Measurements from ENCODE around the gene JMJD8. TPM values are rescaled to one million over a fixed set of nuclear protein-coding genes. Genes with fewer than 3 reads are reported as not detected.

JMJD8 gene
- total and polyA plus RNA-seq, 9 of the 15 experiments (the other 6 are each of a cell fraction or from before 2014, with no cell fraction given), result 1.2 to 50.6 (median 29.3) TPM

- no peak overlapping the region for H3K4me2 ChIP-seq (ENCODE audit: insufficient read depth, low read length)
- BruUV-seq (replicated peaks), result no TSS peak
- no peak overlapping the region for H3K27ac ChIP-seq (ENCODE audit: extremely low read depth, low read depth, low read length)
- ATAC-seq, result no peak
- H3K4me1 ChIP-seq (replicated peaks in 1 of 2; ENCODE audit: control insufficient read depth in 2 of 2, insufficient read depth in 2 of 2, low read length in 2 of 2), result peaks cover 4 to 88% of the 10 kb centered on the region in 2 experiments; a peak in 3 of 5 replicates
- ChIA-PET CTCF (ENCODE audit: low intra/inter-chr PET ratio) (no interaction called here), POLR2A (no interaction called here)
- no peak for DNase-seq (ENCODE audit: extremely low read depth in 1 of 4, low spot score in 3 of 4)
- intact Hi-C loops (cut with micrococcal nuclease), result no loop called here
- no peak overlapping the region for H3K4me3 ChIP-seq
- H3K36me3 ChIP-seq (ENCODE audit: control insufficient read depth, insufficient read depth, low read length), result peaks cover 51% of the 10 kb centered on the region; the same call in 2 of the 3 replicates
- no peak for FAIRE-seq
- WGBS (ENCODE audit: insufficient coverage, low coverage, missing lambda C conversion rate), result 96% methylated on average over 19 of the region's 25 CpGs
- H4K20me1 ChIP-seq (replicated peaks; ENCODE audit: control insufficient read depth, insufficient read depth, low read length), result no peaks in the 10 kb centered on the region
- no peaks in the 10 kb centered on the region for H3K9me3 ChIP-seq (replicated peaks; ENCODE audit: control insufficient read depth, insufficient read depth, low read depth, low read length)
- in situ Hi-C loops (cut with MboI), result no loop called here
- H3K9me1 ChIP-seq (ENCODE audit: control insufficient read depth, insufficient read depth, low read length), result no peaks in the 10 kb centered on the region
- H3K27me3 ChIP-seq (ENCODE audit: control insufficient read depth in 2 of 2, insufficient read depth in 2 of 2, low read length in 2 of 2), result no peaks in the 10 kb centered on the region
- H3K9ac ChIP-seq (ENCODE audit: insufficient read depth in 1 of 2, low read depth in 2 of 2, low read length in 2 of 2), result no peak overlapping the region; a peak in 1 of 4 replicates
- H2AFZ ChIP-seq (ENCODE audit: low read depth, low read length), result no peak overlapping the region
- H3K79me2 ChIP-seq (ENCODE audit: control insufficient read depth, insufficient read depth, low read length), result peaks cover 39% of the 10 kb centered on the region
- TF ChIP-seq RBFOX2 (IDR thresholded peaks at IDR 0.05; ENCODE audit: low read depth, low read length) (0 out of 2 replicates have a peak, but pooled peaks have one; percentile 27), PML (IDR thresholded peaks at IDR 0.05; ENCODE audit: low read length) (0 out of 2 replicates have a peak, but pooled peaks have one; percentile 31), NONO (IDR thresholded peaks at IDR 0.05; ENCODE audit: low read depth in 2 of 2, low read length in 1 of 2) (no peak)
Measured at GRCh38 chr16:647173-647902, 36.8 kb downstream of the JMJD8 start.

GRCh38 chr16:646679-647172, 37.4 kb downstream of the JMJD8 start:
- H3K9me1 ChIP-seq (ENCODE audit: control insufficient read depth, insufficient read depth, low read length), result no peaks in the 10 kb centered on the region
- peaks cover 51% of the 10 kb centered on the region; the same call in 2 of the 3 replicates for H3K36me3 ChIP-seq (ENCODE audit: control insufficient read depth, insufficient read depth, low read length)
- 90% methylated on average over 17 of the region's 22 CpGs for WGBS (ENCODE audit: insufficient coverage, low coverage, missing lambda C conversion rate)
- intact Hi-C loops (cut with micrococcal nuclease) (no loop called here), in situ Hi-C loops (cut with MboI) (no loop called here)
- no peak overlapping the region for H2AFZ ChIP-seq (ENCODE audit: low read depth, low read length)
- ChIA-PET POLR2A (no interaction called here), CTCF (ENCODE audit: low intra/inter-chr PET ratio) (no interaction called here)
- no peak overlapping the region for H3K4me2 ChIP-seq (ENCODE audit: insufficient read depth, low read length)
- H3K9me3 ChIP-seq (replicated peaks; ENCODE audit: control insufficient read depth, insufficient read depth, low read depth, low read length), result no peaks in the 10 kb centered on the region
- peak overlapping the region in 1 of 2 experiments; percentile 26; a peak in 1 of 4 replicates for H3K9ac ChIP-seq (ENCODE audit: insufficient read depth in 1 of 2, low read depth in 2 of 2, low read length in 2 of 2)
- no TSS peak for BruUV-seq (replicated peaks)
- no peak for FAIRE-seq
- no peak overlapping the region for H3K27ac ChIP-seq (ENCODE audit: extremely low read depth, low read depth, low read length)
- H3K4me3 ChIP-seq, result no peak overlapping the region
- H3K79me2 ChIP-seq (ENCODE audit: control insufficient read depth, insufficient read depth, low read length), result peaks cover 45% of the 10 kb centered on the region
- no peaks in the 10 kb centered on the region for H4K20me1 ChIP-seq (replicated peaks; ENCODE audit: control insufficient read depth, insufficient read depth, low read length)
- peaks cover 4 to 88% of the 10 kb centered on the region in 2 experiments; a peak in 3 of 5 replicates for H3K4me1 ChIP-seq (replicated peaks in 1 of 2; ENCODE audit: control insufficient read depth in 2 of 2, insufficient read depth in 2 of 2, low read length in 2 of 2)
- DNase-seq (ENCODE audit: extremely low read depth in 1 of 4, low spot score in 3 of 4), result no peak
- H3K27me3 ChIP-seq (ENCODE audit: control insufficient read depth in 2 of 2, insufficient read depth in 2 of 2, low read length in 2 of 2), result no peaks in the 10 kb centered on the region
- ATAC-seq, result no peak
- TF ChIP-seq ZNF76 (CRISPR knock-in tag; IDR thresholded peaks at IDR 0.05; ENCODE audit: borderline replicate concordance), result no peak
- TF ChIP-seq SETDB1 (IDR thresholded peaks at IDR 0.05; ENCODE audit: low read length), result no peak
- no peak for TF ChIP-seq PHF20 (IDR thresholded peaks at IDR 0.05; ENCODE audit: partially characterized antibody)
- TF ChIP-seq CBX3 (IDR thresholded peaks at IDR 0.05; ENCODE audit: borderline replicate concordance in 1 of 2, low read length in 2 of 2), result no peak
- TF ChIP-seq ZBTB9 (CRISPR knock-in tag; IDR thresholded peaks at IDR 0.05), result no peak
- TF ChIP-seq CLOCK (CRISPR knock-in tag; IDR thresholded peaks at IDR 0.05; ENCODE audit: borderline replicate concordance), result no peak
- 0 out of 2 replicates have a peak, but pooled peaks have one; percentile 13 for TF ChIP-seq RBFOX2 (IDR thresholded peaks at IDR 0.05; ENCODE audit: low read depth, low read length)
- TF ChIP-seq POLR2G (IDR thresholded peaks at IDR 0.05; ENCODE audit: low read depth, low read length), result peak; percentile 5

Data from K562 (cell line).